Mesenchymal stem cell (in vitro differentiated cells and primary cell): ENCODE data around the gene HYI.
A peak's percentile ranks its signal among the peaks of the same experiment; 100 is the strongest.

Experiments used
- DNase-seq: peaks from one replicate; pipeline ENCODE4 v3.0.0-alpha.2; 2013
- H2AFZ ChIP-seq: one replicate; pipeline ENCODE4 v1.6.1; 2013; ENCODE audit warnings: low read depth, mild to moderate bottlenecking, control low read depth, inconsistent platforms, low read length, moderate library complexity
- H2AK5ac ChIP-seq: 2 replicates; pipeline ENCODE4 v1.6.1; 2013; ENCODE audit warnings: low read length, moderate library complexity, mild to moderate bottlenecking, inconsistent platforms; ENCODE audit not compliant: severe bottlenecking
- H2BK120ac ChIP-seq: one replicate; pipeline ENCODE4 v1.6.1; 2013; ENCODE audit warnings: low read depth, mild to moderate bottlenecking, inconsistent platforms, low read length, moderate library complexity
- H2BK12ac ChIP-seq, 2 experiments: one replicate each; pipeline ENCODE4 v1.6.1; 2013; ENCODE audit warnings: inconsistent platforms in 2 of 2, low read length in 2 of 2, mild to moderate bottlenecking in 2 of 2, moderate library complexity in 2 of 2, control low read depth in 1 of 2
- H2BK15ac ChIP-seq: one replicate; pipeline ENCODE4 v1.6.1; 2013; ENCODE audit warnings: mild to moderate bottlenecking, low read depth, inconsistent platforms; ENCODE audit not compliant: poor library complexity, severe bottlenecking
- H2BK5ac ChIP-seq: 2 replicates; pipeline ENCODE4 v1.6.1; 2013; ENCODE audit warnings: low read depth, mild to moderate bottlenecking, low read length, control low read depth, inconsistent platforms; ENCODE audit not compliant: poor library complexity, severe bottlenecking
- H3K14ac ChIP-seq, 2 experiments: one replicate each; pipeline ENCODE4 v1.6.1; 2013; ENCODE audit warnings: inconsistent platforms in 2 of 2, low read length in 2 of 2, control low read depth in 1 of 2, mild to moderate bottlenecking in 1 of 2, moderate library complexity in 1 of 2
- H3K18ac ChIP-seq, 2 experiments: one replicate each; pipeline ENCODE4 v1.6.1; 2013; ENCODE audit warnings: inconsistent platforms in 2 of 2, low read length in 2 of 2, control low read depth in 1 of 2, low read depth in 1 of 2, mild to moderate bottlenecking in 1 of 2
- H3K23ac ChIP-seq, 2 experiments: one replicate each; pipeline ENCODE4 v1.6.1; 2013; ENCODE audit warnings: inconsistent platforms in 2 of 2, low read length in 2 of 2, mild to moderate bottlenecking in 2 of 2, moderate library complexity in 2 of 2, control low read depth in 1 of 2
- H3K27ac ChIP-seq: 2 replicates; pipeline ENCODE4 v1.5.1; 2013; ENCODE audit warnings: mild to moderate bottlenecking, moderate library complexity, low read length, control low read depth, inconsistent platforms; ENCODE audit not compliant: poor library complexity, severe bottlenecking
- H3K27me3 ChIP-seq, 2 experiments: 2 replicates each; pipeline versions ENCODE4 v1.6.1 to v1.7.0; 2013; ENCODE audit warnings: low read length in 2 of 2, mild to moderate bottlenecking in 2 of 2, moderate library complexity in 2 of 2, control low read depth in 1 of 2, inconsistent platforms in 1 of 2; ENCODE audit not compliant: control insufficient read depth in 1 of 2, insufficient read depth in 1 of 2
- H3K36me3 ChIP-seq, 2 experiments: 2 replicates each; pipeline versions ENCODE4 v1.6.1 to v1.7.0; 2013; ENCODE audit warnings: low read length in 2 of 2, control low read depth in 1 of 2, inconsistent platforms in 1 of 2, low read depth in 1 of 2, mild to moderate bottlenecking in 1 of 2; ENCODE audit not compliant: insufficient read depth in 2 of 2, control insufficient read depth in 1 of 2
- H3K4ac ChIP-seq, 2 experiments: one replicate each; pipeline ENCODE4 v1.6.1; 2013; ENCODE audit warnings: inconsistent platforms in 2 of 2, low read length in 2 of 2, mild to moderate bottlenecking in 2 of 2, moderate library complexity in 2 of 2, control low read depth in 1 of 2, low read depth in 1 of 2
- H3K4me1 ChIP-seq: 2 replicates; pipeline ENCODE4 v1.6.1; 2013; ENCODE audit warnings: low read depth, low read length, control low read depth; ENCODE audit not compliant: control insufficient read depth, insufficient read depth
- H3K4me2 ChIP-seq: 2 replicates; pipeline ENCODE4 v1.6.1; 2013; ENCODE audit warnings: low read length, mild to moderate bottlenecking, inconsistent platforms; ENCODE audit not compliant: poor library complexity, severe bottlenecking
- H3K4me3 ChIP-seq, 2 experiments: 2 replicates each; pipeline versions ENCODE4 v1.5.1 to v1.7.0; 2013; ENCODE audit warnings: low read length in 2 of 2, mild to moderate bottlenecking in 2 of 2, control low read depth in 1 of 2, low read depth in 1 of 2; ENCODE audit not compliant: insufficient read depth in 1 of 2
- H3K79me1 ChIP-seq: replicated peaks from 2 replicates; pipeline ENCODE4 v1.6.1; 2013; ENCODE audit warnings: mild to moderate bottlenecking, control low read depth, low read length, inconsistent platforms; ENCODE audit not compliant: poor library complexity, severe bottlenecking
- H3K9ac ChIP-seq: 2 replicates; pipeline ENCODE4 v1.7.0; 2013; ENCODE audit warnings: mild to moderate bottlenecking, low read length, moderate library complexity
- H3K9me3 ChIP-seq: 2 replicates; pipeline ENCODE4 v1.7.0; 2013; ENCODE audit warnings: mild to moderate bottlenecking, low read length; ENCODE audit not compliant: control insufficient read depth
- H4K8ac ChIP-seq: one replicate; pipeline ENCODE4 v1.6.1; 2013; ENCODE audit warnings: inconsistent platforms, mild to moderate bottlenecking, low read length, moderate library complexity
- H4K91ac ChIP-seq: one replicate; pipeline ENCODE4 v1.6.1; 2013; ENCODE audit warnings: mild to moderate bottlenecking, low read length, inconsistent platforms
- WGBS: methylation state at CpG from one replicate; pipeline ENCODE4 v1.1.7; 2013; ENCODE audit warnings: mixed read lengths; 5-methylcytosine and 5-hydroxymethylcytosine counted together

Gene HYI

GRCh38 chr1:43472087-43472462 is 18.3 kb upstream of the HYI start:
- Histone ChIP-seq H3K14ac (no peak overlapping the region), H3K9ac (peak overlapping the region; percentile 66), H4K8ac (no peak overlapping the region), H2BK15ac (no peak overlapping the region), H2AFZ (no peak overlapping the region), H3K4me2 (no peak overlapping the region), H4K91ac (peak overlapping the region; percentile 7), H3K4ac (peak overlapping the region in 1 of 2 experiments; percentile 46), H2AK5ac (peak overlapping the region; percentile 38), H2BK120ac (peak overlapping the region; percentile 55), H2BK12ac (peak overlapping the region in 1 of 2 experiments; percentile 38), H3K27ac (peak overlapping the region; percentile 84), H3K36me3 (no peaks in the 10 kb centered on the region), H3K23ac (no peak overlapping the region), H3K9me3 (no peaks in the 10 kb centered on the region), H3K18ac (no peak overlapping the region), H3K4me1 (peaks cover 8% of the 10 kb centered on the region), H3K4me3 (no peak overlapping the region), H2BK5ac (peak overlapping the region; percentile 83), H3K27me3 (no peaks in the 10 kb centered on the region), H3K79me1 (no peaks in the 10 kb centered on the region)
- WGBS: 90% methylated on average over 4 of the region's 5 CpGs
- DNase-seq: no peak

GRCh38 chr1:43469932-43470331 is 16.2 kb upstream of the HYI start:
- Histone ChIP-seq H3K79me1 (no peaks in the 10 kb centered on the region), H2BK12ac (no peak overlapping the region)
- 100% methylated on average over 1 of the region's 1 CpG for WGBS

GRCh38 chr1:43468414-43468813 is 14.7 kb upstream of the HYI start:
- DNase-seq: peak; percentile 29
- H3K4me1 ChIP-seq: peaks cover 3% of the 10 kb centered on the region
- H2AK5ac ChIP-seq: no peak overlapping the region
- no peak overlapping the region for H4K8ac ChIP-seq
- no peak overlapping the region for H4K91ac ChIP-seq
- H3K9ac ChIP-seq: no peak overlapping the region
- H3K4me2 ChIP-seq: no peak overlapping the region
- no peaks in the 10 kb centered on the region for H3K9me3 ChIP-seq
- H3K14ac ChIP-seq: no peak overlapping the region
- no peak overlapping the region for H3K18ac ChIP-seq
- no peaks in the 10 kb centered on the region for H3K79me1 ChIP-seq
- H3K4me3 ChIP-seq: no peak overlapping the region
- no peak overlapping the region for H3K23ac ChIP-seq
- no peak overlapping the region for H2BK12ac ChIP-seq
- H2BK5ac ChIP-seq: no peak overlapping the region
- H3K36me3 ChIP-seq: no peaks in the 10 kb centered on the region
- H3K27ac ChIP-seq: no peak overlapping the region
- H3K4ac ChIP-seq: no peak overlapping the region
- no peaks in the 10 kb centered on the region for H3K27me3 ChIP-seq
- H2BK120ac ChIP-seq: no peak overlapping the region
- H2BK15ac ChIP-seq: no peak overlapping the region
- 97% methylated on average over 3 of the region's 3 CpGs for WGBS
- no peak overlapping the region for H2AFZ ChIP-seq

More at GRCh38 chr1:43469932-43470331, 16.2 kb upstream of the HYI start:
- no peak for DNase-seq
- H4K91ac ChIP-seq: no peak overlapping the region
- H3K9ac ChIP-seq: no peak overlapping the region
- peaks cover 3% of the 10 kb centered on the region for H3K4me1 ChIP-seq
- H2BK120ac ChIP-seq: no peak overlapping the region
- H3K18ac ChIP-seq: no peak overlapping the region
- H3K27ac ChIP-seq: no peak overlapping the region
- no peak overlapping the region for H2AK5ac ChIP-seq
- H2AFZ ChIP-seq: no peak overlapping the region
- H2BK15ac ChIP-seq: no peak overlapping the region
- no peak overlapping the region for H2BK5ac ChIP-seq
- no peak overlapping the region for H3K14ac ChIP-seq
- no peak overlapping the region for H3K4me3 ChIP-seq
- H3K9me3 ChIP-seq: no peaks in the 10 kb centered on the region
- no peak overlapping the region for H3K23ac ChIP-seq
- no peak overlapping the region for H3K4ac ChIP-seq
- H3K36me3 ChIP-seq: no peaks in the 10 kb centered on the region
- no peak overlapping the region for H4K8ac ChIP-seq
- no peaks in the 10 kb centered on the region for H3K27me3 ChIP-seq
- H3K4me2 ChIP-seq: no peak overlapping the region

GRCh38 chr1:43466403-43466802 is 12.7 kb upstream of the HYI start:
- Histone ChIP-seq H2AK5ac (no peak overlapping the region), H3K36me3 (no peaks in the 10 kb centered on the region), H3K27ac (no peak overlapping the region), H3K9ac (no peak overlapping the region), H3K14ac (no peak overlapping the region), H3K27me3 (no peaks in the 10 kb centered on the region), H2BK5ac (no peak overlapping the region), H3K18ac (no peak overlapping the region), H3K23ac (no peak overlapping the region), H2BK120ac (no peak overlapping the region), H3K9me3 (no peaks in the 10 kb centered on the region), H2BK15ac (no peak overlapping the region), H3K4me1 (no peaks in the 10 kb centered on the region), H3K4me3 (no peak overlapping the region), H4K91ac (no peak overlapping the region), H2AFZ (no peak overlapping the region), H3K4ac (no peak overlapping the region), H3K4me2 (no peak overlapping the region), H4K8ac (no peak overlapping the region), H3K79me1 (no peaks in the 10 kb centered on the region), H2BK12ac (no peak overlapping the region)
- no peak for DNase-seq
- 98% methylated on average over 2 of the region's 2 CpGs for WGBS
